Stimulated activated naive CD4-positive, alpha-beta T cell (primary cell): ENCODE data around the gene OPCML.

Experiments used
- DNase-seq, 6 experiments: peaks; one replicate each; lab custom pipeline; 2025; lab: John Stamatoyannopoulos, UW

The OPCML gene

GRCh38 chr11:132888226-132888625, 644.1 kb downstream of the OPCML start:
- DNase-seq = no peak

- DNase-seq = no peak
Measured at GRCh38 chr11:132886335-132886734, 646.0 kb downstream of the OPCML start.

GRCh38 chr11:132883241-132883640, 649.1 kb downstream of the OPCML start:
- DNase-seq = no peak

- DNase-seq = no peak
Measured at GRCh38 chr11:132881622-132882021, 650.7 kb downstream of the OPCML start.

GRCh38 chr11:132878111-132878510, 654.2 kb downstream of the OPCML start:
- DNase-seq = no peak

GRCh38 chr11:132876705-132877104, 655.6 kb downstream of the OPCML start:
- DNase-seq = no peak

- no peak for DNase-seq
Measured at GRCh38 chr11:132876239-132876638, 656.1 kb downstream of the OPCML start.

- DNase-seq = no peak
Measured at GRCh38 chr11:132874638-132875037, 657.7 kb downstream of the OPCML start.

GRCh38 chr11:132873841-132874240, 658.5 kb downstream of the OPCML start:
- no peak for DNase-seq

- no peak for DNase-seq
Measured at GRCh38 chr11:132872211-132872610, 660.1 kb downstream of the OPCML start.

- no peak for DNase-seq
Measured at GRCh38 chr11:132866783-132867545, 665.3 kb downstream of the OPCML start.

GRCh38 chr11:132865623-132866022, 666.7 kb downstream of the OPCML start:
- DNase-seq = no peak

- DNase-seq = no peak
Measured at GRCh38 chr11:132864811-132865576, 667.3 kb downstream of the OPCML start.

GRCh38 chr11:132862933-132863332, 669.4 kb downstream of the OPCML start:
- DNase-seq = no peak

- DNase-seq = no peak
Measured at GRCh38 chr11:132862137-132862536, 670.2 kb downstream of the OPCML start.

- no peak for DNase-seq
Measured at GRCh38 chr11:132859306-132859705, 673.0 kb downstream of the OPCML start.

- DNase-seq = no peak
Measured at GRCh38 chr11:132858223-132858622, 674.1 kb downstream of the OPCML start.

GRCh38 chr11:132856032-132856431, 676.3 kb downstream of the OPCML start:
- DNase-seq = no peak

- DNase-seq = no peak
Measured at GRCh38 chr11:132855516-132855915, 676.8 kb downstream of the OPCML start.

GRCh38 chr11:132853886-132854285, 678.4 kb downstream of the OPCML start:
- DNase-seq = no peak

GRCh38 chr11:132852361-132852760, 679.9 kb downstream of the OPCML start:
- DNase-seq = no peak

GRCh38 chr11:132851247-132851646, 681.1 kb downstream of the OPCML start:
- no peak for DNase-seq

GRCh38 chr11:132850266-132850665, 682.0 kb downstream of the OPCML start:
- DNase-seq = no peak
